Measurements from ENCODE around the gene RDX. TPM values are rescaled to one million over a fixed set of nuclear protein-coding genes. Genes with fewer than 3 reads are reported as not detected.

RDX gene
- total and polyA plus RNA-seq, 2 experiments from 2014 or later, result 45.2 to 226 TPM

DNA sequence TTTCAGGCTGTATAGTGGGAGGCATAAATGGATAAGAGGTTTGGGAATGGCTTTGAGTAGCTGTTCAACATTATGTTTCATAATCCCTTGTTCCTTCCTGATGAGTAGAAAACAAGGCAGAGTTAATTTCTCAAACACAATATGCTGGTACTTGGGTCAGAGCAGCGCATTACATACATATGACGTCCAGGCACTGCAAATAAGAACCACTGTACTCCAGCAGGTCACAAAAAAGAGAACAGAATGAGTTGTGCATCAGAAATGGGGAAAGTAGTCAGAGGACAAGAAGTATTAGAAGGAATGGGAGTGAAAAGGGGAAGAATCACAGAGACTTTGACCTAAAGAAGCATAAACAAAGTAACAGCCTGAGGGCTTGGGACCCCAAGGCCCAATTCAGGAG is 44.0 kb upstream of the RDX start (continued):
- TF ChIP-seq CREB1 (CRISPR knock-in tag; IDR thresholded peaks at IDR 0.05; ENCODE audit: low read depth), result no peak
- TF ChIP-seq, protein P1, sequence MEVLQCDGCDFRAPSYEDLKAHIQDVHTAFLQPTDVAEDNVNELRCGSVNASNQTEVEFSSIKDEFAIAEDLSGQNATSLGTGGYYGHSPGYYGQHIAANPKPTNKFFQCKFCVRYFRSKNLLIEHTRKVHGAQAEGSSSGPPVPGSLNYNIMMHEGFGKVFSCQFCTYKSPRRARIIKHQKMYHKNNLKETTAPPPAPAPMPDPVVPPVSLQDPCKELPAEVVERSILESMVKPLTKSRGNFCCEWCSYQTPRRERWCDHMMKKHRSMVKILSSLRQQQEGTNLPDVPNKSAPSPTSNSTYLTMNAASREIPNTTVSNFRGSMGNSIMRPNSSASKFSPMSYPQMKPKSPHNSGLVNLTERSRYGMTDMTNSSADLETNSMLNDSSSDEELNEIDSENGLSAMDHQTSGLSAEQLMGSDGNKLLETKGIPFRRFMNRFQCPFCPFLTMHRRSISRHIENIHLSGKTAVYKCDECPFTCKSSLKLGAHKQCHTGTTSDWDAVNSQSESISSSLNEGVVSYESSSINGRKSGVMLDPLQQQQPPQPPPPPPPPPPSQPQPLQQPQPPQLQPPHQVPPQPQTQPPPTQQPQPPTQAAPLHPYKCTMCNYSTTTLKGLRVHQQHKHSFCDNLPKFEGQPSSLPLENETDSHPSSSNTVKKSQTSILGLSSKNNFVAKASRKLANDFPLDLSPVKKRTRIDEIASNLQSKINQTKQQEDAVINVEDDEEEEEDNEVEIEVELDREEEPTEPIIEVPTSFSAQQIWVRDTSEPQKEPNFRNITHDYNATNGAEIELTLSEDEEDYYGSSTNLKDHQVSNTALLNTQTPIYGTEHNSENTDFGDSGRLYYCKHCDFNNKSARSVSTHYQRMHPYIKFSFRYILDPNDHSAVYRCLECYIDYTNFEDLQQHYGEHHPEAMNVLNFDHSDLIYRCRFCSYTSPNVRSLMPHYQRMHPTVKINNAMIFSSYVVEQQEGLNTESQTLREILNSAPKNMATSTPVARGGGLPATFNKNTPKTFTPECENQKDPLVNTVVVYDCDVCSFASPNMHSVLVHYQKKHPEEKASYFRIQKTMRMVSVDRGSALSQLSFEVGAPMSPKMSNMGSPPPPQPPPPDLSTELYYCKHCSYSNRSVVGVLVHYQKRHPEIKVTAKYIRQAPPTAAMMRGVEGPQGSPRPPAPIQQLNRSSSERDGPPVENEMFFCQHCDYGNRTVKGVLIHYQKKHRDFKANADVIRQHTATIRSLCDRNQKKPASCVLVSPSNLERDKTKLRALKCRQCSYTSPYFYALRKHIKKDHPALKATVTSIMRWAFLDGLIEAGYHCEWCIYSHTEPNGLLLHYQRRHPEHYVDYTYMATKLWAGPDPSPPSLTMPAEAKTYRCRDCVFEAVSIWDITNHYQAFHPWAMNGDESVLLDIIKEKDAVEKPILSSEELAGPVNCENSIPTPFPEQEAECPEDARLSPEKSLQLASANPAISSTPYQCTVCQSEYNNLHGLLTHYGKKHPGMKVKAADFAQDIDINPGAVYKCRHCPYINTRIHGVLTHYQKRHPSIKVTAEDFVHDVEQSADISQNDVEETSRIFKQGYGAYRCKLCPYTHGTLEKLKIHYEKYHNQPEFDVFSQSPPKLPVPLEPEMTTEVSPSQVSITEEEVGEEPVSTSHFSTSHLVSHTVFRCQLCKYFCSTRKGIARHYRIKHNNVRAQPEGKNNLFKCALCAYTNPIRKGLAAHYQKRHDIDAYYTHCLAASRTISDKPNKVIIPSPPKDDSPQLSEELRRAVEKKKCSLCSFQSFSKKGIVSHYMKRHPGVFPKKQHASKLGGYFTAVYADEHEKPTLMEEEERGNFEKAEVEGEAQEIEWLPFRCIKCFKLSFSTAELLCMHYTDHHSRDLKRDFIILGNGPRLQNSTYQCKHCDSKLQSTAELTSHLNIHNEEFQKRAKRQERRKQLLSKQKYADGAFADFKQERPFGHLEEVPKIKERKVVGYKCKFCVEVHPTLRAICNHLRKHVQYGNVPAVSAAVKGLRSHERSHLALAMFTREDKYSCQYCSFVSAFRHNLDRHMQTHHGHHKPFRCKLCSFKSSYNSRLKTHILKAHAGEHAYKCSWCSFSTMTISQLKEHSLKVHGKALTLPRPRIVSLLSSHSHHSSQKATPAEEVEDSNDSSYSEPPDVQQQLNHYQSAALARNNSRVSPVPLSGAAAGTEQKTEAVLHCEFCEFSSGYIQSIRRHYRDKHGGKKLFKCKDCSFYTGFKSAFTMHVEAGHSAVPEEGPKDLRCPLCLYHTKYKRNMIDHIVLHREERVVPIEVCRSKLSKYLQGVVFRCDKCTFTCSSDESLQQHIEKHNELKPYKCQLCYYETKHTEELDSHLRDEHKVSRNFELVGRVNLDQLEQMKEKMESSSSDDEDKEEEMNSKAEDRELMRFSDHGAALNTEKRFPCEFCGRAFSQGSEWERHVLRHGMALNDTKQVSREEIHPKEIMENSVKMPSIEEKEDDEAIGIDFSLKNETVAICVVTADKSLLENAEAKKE (CRISPR knock-in tag; IDR thresholded peaks at IDR 0.05), result no peak

DNA sequence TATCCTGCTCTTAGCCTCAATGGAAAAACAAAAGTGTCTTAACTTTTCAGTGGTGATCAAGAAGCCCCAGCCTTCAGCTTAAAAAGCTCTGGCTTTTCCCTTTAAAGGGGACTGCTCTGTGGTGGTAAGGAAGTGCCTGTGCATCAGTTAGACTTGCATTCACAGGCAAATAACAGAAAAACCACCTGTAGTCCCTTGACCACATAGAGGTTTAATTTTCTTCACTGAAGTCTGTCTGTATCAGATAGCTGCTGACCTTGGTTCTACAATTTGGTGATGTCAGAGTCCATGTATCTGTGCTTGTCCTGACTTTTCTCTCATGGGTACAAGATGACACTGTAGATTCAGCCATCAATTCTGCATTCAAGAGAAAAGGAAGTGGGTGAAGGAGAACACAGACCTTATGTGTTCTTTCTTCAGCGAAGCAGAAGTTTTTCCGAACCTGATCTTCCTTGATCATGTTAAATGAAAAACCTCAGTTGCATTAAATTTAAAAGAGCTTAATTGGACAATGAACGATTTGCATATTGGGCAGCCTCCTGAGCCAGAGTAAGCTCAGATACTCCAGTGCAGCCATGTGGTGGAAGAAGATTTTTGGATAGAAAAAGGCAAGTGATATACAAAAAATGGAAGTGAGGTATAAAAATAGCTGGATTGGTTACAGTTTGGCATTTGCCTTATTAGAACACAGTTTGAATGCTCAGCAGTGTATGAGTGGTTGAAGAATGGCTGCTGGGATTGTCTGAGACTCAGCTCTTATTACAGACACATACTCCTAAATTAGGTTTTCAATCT is 43.2 kb upstream of the RDX start:
- no peak for ATAC-seq

More for the DNA sequence above, 43.2 kb upstream of the RDX start:
- no peak for DNase-seq (ENCODE audit: low spot score)
- H3K4me1 Mint-ChIP-seq, result peaks cover 18% of the 10 kb centered on the region; the same call in 2 of the 3 replicates
- H3F3A ChIP-seq (replicated peaks; ENCODE audit: low read depth), result no peaks in the 10 kb centered on the region
- H3K4me3 Mint-ChIP-seq, result no peak overlapping the region
- H3K9me2 ChIP-seq (ENCODE audit: insufficient read depth), result no peaks in the 10 kb centered on the region
- H3K79me2 ChIP-seq (replicated peaks; ENCODE audit: insufficient read depth), result no peaks in the 10 kb centered on the region
- no peaks in the 10 kb centered on the region for H3K27me3 Mint-ChIP-seq (ENCODE audit: insufficient read depth, low read depth, poor library complexity)
- no peaks in the 10 kb centered on the region for H3K27me3 ChIP-seq (ENCODE audit: insufficient read depth)
- no peaks in the 10 kb centered on the region for H3K36me3 ChIP-seq (ENCODE audit: insufficient read depth)
- H3K4me3 ChIP-seq, result no peak overlapping the region
- H3K9me3 Mint-ChIP-seq, result no peaks in the 10 kb centered on the region
- H3K36me3 Mint-ChIP-seq (ENCODE audit: low read depth), result no peaks in the 10 kb centered on the region
- no peak overlapping the region for H3K4me2 ChIP-seq
- H3K27ac ChIP-seq (ENCODE audit: low read depth), result no peak overlapping the region
- TF ChIP-seq POLR2AphosphoS5 (IDR thresholded peaks at IDR 0.05; ENCODE audit: low read depth), result no peak
- TF ChIP-seq JUNB (IDR thresholded peaks at IDR 0.05; ENCODE audit: unreplicated experiment), result no peak
- no peak for TF ChIP-seq ZNF331 (CRISPR knock-in tag; IDR thresholded peaks at IDR 0.05; ENCODE audit: low read depth)
- TF ChIP-seq ZNF114 (CRISPR knock-in tag; IDR thresholded peaks at IDR 0.05), result no peak
- no peak for TF ChIP-seq NANOG (IDR thresholded peaks at IDR 0.05; ENCODE audit: borderline replicate concordance)
- TF ChIP-seq, protein P2, sequence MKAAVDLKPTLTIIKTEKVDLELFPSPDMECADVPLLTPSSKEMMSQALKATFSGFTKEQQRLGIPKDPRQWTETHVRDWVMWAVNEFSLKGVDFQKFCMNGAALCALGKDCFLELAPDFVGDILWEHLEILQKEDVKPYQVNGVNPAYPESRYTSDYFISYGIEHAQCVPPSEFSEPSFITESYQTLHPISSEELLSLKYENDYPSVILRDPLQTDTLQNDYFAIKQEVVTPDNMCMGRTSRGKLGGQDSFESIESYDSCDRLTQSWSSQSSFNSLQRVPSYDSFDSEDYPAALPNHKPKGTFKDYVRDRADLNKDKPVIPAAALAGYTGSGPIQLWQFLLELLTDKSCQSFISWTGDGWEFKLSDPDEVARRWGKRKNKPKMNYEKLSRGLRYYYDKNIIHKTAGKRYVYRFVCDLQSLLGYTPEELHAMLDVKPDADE (IDR thresholded peaks at IDR 0.05), result no peak
- no peak for TF ChIP-seq EZH2 (IDR thresholded peaks at IDR 0.05; ENCODE audit: low read depth, unreplicated experiment)
- TF ChIP-seq, protein P3, sequence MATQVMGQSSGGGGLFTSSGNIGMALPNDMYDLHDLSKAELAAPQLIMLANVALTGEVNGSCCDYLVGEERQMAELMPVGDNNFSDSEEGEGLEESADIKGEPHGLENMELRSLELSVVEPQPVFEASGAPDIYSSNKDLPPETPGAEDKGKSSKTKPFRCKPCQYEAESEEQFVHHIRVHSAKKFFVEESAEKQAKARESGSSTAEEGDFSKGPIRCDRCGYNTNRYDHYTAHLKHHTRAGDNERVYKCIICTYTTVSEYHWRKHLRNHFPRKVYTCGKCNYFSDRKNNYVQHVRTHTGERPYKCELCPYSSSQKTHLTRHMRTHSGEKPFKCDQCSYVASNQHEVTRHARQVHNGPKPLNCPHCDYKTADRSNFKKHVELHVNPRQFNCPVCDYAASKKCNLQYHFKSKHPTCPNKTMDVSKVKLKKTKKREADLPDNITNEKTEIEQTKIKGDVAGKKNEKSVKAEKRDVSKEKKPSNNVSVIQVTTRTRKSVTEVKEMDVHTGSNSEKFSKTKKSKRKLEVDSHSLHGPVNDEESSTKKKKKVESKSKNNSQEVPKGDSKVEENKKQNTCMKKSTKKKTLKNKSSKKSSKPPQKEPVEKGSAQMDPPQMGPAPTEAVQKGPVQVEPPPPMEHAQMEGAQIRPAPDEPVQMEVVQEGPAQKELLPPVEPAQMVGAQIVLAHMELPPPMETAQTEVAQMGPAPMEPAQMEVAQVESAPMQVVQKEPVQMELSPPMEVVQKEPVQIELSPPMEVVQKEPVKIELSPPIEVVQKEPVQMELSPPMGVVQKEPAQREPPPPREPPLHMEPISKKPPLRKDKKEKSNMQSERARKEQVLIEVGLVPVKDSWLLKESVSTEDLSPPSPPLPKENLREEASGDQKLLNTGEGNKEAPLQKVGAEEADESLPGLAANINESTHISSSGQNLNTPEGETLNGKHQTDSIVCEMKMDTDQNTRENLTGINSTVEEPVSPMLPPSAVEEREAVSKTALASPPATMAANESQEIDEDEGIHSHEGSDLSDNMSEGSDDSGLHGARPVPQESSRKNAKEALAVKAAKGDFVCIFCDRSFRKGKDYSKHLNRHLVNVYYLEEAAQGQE (IDR thresholded peaks at IDR 0.05; ENCODE audit: unreplicated experiment), result no peak
- H2AFZ ChIP-seq, result no peak overlapping the region
- H3K4me1 ChIP-seq (ENCODE audit: insufficient read depth), result no peaks in the 10 kb centered on the region
- no peak overlapping the region for H3K27ac Mint-ChIP-seq
- H4K20me1 ChIP-seq (replicated peaks; ENCODE audit: insufficient read depth), result no peaks in the 10 kb centered on the region

Measured in GM23338 (cell line).